OCI-LY3 (cell line): Measurements from ENCODE around the gene CASK.

Experiments used
- EZH2phosphoT487 ChIP-seq: fragments of 200-600 bp; shearing (Covaris generic); IDR thresholded peaks from 2 replicates; pipeline ENCODE4 v1.6.1; 2018; ENCODE audit warnings: antibody characterized with exemption, mixed run types, low read depth
- TF ChIP-seq, protein P1 (sequence below): fragments of 200-600, 300-600 bp; sonication (generic); IDR thresholded peaks from 2 replicates; pipeline ENCODE4 v1.5.1; 2014; ENCODE audit warnings: antibody characterized with exemption, low read length, low read depth

DNA sequence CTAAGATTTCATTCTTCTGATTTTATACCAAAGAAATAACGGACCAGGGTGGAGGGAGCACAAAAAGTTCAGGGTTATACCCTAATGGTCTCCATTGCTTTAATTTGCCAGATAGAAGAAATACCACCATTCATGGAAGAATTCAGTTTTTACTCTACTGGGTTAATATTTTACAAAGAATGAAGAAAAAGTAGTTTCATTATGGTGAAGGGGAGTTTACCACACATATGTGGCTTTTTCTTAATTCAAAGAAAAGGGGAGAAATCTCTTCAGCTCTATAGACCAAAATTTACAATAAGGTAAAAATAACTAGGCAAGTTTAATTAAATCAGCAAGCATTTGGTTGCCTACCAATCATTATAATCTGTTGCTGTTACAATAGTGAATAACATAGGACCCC lies 37.6 kb downstream of the CASK start:
- TF ChIP-seq, protein P1, sequence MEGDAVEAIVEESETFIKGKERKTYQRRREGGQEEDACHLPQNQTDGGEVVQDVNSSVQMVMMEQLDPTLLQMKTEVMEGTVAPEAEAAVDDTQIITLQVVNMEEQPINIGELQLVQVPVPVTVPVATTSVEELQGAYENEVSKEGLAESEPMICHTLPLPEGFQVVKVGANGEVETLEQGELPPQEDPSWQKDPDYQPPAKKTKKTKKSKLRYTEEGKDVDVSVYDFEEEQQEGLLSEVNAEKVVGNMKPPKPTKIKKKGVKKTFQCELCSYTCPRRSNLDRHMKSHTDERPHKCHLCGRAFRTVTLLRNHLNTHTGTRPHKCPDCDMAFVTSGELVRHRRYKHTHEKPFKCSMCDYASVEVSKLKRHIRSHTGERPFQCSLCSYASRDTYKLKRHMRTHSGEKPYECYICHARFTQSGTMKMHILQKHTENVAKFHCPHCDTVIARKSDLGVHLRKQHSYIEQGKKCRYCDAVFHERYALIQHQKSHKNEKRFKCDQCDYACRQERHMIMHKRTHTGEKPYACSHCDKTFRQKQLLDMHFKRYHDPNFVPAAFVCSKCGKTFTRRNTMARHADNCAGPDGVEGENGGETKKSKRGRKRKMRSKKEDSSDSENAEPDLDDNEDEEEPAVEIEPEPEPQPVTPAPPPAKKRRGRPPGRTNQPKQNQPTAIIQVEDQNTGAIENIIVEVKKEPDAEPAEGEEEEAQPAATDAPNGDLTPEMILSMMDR, result no peak
- no peak for TF ChIP-seq EZH2phosphoT487
